ENCODE data around the gene PFKFB3. TPM values are rescaled to one million over a fixed set of nuclear protein-coding genes. Genes with fewer than 3 reads are reported as not detected.

Gene PFKFB3
- total RNA-seq, 1 donor from 2014 or later = 87.7 TPM

- ATAC-seq = no peak
- intact Hi-C loops (cut with DNase I) = no loop called here
Measured at GRCh38 chr10:6215241-6215640, 12.5 kb downstream of the PFKFB3 start.

GRCh38 chr10:6215683-6216484, 13.2 kb downstream of the PFKFB3 start:
- no peak for DNase-seq (ENCODE audit: low spot score)
- intact Hi-C loops (cut with DNase I) = no loop called here
- no peak for ATAC-seq

More at GRCh38 chr10:6215241-6215640, 12.5 kb downstream of the PFKFB3 start:
- DNase-seq (ENCODE audit: low spot score) = no peak

DNA sequence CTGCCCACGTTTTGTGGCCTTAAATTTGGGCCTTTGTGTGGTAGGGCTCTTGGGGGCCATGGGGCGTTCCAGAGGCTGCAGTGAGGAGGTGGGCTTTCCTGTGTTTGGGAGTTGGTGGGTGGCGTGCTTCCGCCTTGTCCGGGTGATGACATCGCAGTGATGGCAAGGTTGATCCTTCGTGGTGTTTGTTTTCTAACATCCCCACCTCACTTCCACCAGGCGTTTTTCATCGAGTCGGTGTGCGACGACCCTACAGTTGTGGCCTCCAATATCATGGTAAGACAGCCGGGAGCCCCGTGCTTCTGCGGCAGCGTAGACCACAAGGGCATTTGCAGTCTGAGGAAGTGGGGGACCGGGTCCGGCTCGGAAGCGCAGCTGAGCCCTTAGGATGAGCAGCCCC, 14.2 kb downstream of the PFKFB3 start:
- DNase-seq (ENCODE audit: low spot score) = no peak
- intact Hi-C loops (cut with DNase I) = no loop called here
- ATAC-seq = no peak

DNA sequence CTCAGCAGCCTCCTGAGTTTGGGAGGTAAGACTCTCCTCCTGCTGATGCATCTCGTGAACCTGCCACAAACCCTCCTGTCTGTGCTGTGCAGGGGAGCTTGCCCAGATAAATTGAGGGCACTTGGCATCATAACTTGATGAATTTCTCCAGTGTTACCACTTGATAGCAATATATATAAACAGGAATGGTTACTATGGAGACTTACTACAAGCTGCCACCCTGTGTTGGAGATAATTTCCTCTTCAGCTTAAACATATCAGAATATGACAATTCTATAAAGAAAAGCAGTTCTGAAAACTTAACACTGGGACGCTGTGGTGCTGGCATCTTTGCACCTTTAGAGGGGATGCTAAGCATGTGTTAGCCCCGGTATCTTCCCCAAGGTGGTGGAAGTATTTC, 14.9 kb downstream of the PFKFB3 start:
- ATAC-seq = no peak
- no peak for DNase-seq (ENCODE audit: low spot score)
- intact Hi-C loops (cut with DNase I) = no loop called here

- intact Hi-C loops (cut with DNase I) = no loop called here
- peak; percentile 18 for ATAC-seq
- DNase-seq (ENCODE audit: low spot score) = no peak
Measured at GRCh38 chr10:6218692-6219493, 16.2 kb downstream of the PFKFB3 start.

DNA sequence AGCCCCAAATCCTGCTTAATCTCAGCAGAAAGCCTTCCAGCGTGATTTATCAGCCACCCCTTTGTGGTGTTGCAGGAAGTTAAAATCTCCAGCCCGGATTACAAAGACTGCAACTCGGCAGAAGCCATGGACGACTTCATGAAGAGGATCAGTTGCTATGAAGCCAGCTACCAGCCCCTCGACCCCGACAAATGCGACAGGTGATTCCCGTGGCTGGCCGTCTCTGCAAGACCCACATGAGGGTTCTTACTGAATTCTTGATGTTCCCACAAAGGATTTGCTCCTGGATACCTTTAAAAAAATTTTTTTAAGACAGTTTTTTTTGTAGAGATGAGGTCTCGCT, 16.7 kb downstream of the PFKFB3 start:
- ATAC-seq (no peak), DNase-seq (ENCODE audit: low spot score) (no peak)
- intact Hi-C loops (cut with DNase I) = no loop called here

- ATAC-seq (no peak), DNase-seq (ENCODE audit: low spot score) (no peak)
- intact Hi-C loops (cut with DNase I) = no loop called here
Measured at GRCh38 chr10:6220418-6221191, 17.9 kb downstream of the PFKFB3 start.

DNA sequence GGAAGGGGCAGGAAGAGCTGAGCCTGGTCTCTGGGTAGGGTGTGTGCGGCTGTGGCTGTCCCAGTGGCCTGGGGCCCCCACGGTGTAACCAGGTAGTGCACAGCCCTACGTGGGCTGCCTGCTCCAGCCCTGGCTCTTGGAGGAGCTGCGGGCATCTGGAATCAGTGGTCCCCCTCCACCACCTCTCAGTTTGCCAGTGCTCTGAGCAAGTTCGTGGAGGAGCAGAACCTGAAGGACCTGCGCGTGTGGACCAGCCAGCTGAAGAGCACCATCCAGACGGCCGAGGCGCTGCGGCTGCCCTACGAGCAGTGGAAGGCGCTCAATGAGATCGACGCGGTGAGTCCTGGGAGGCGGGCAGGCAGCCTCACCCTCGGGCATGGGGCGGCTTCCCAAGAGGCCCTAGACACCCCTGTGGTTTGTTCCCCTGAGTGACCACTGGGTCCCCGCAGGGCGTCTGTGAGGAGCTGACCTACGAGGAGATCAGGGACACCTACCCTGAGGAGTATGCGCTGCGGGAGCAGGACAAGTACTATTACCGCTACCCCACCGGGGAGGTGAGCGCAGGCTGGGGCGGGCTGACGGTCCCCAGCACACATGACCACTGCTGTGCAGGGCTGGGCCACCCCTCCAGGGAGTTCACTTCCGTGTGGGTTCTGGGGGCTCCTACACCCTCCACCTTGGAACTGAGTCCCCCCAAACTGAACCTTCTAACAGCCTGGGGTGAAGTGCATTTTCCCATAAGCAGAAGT, 18.6 kb downstream of the PFKFB3 start:
- no peak for DNase-seq (ENCODE audit: low spot score)
- no peak for ATAC-seq
- intact Hi-C loops (cut with DNase I) = no loop called here

DNA sequence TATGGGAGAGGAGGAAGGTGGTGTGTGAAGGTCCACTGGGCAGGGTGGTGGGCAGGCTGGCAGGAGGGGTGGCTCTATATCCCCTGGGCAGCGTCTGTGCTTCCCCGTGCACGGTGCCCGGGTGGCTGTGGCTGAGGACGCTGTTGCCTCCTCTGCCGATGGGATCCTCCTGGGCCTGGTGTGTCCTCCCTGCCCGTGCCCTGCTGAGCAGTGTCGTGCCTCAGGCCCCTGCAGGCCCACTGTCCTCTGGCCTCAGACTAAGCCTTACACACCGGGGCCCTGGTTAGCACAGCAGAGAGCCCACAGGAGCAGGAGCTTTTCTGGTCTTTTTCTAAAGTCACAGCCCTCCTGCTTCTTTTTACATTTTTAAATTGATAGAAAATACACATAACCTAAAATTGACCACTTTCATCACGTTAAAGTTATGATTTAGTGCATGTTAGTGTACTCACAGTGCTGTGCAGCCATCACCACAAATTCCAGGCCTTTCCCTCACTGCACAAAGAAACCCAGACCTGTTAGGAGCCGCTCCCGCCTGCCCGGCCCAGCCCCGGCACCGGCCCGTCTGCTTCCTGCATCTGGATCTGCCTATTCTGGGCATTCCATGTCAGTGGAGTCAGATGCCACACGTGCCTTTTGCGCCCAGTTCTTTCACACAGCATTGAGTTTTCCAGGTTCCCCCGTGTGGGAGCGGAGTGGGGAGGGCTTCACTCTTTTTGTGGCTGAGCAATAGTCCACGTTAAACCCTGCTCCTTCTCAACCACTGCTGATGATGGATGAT, 19.4 kb downstream of the PFKFB3 start:
- DNase-seq (ENCODE audit: low spot score) (no peak), ATAC-seq (no peak)
- intact Hi-C loops (cut with DNase I) = no loop called here

DNA sequence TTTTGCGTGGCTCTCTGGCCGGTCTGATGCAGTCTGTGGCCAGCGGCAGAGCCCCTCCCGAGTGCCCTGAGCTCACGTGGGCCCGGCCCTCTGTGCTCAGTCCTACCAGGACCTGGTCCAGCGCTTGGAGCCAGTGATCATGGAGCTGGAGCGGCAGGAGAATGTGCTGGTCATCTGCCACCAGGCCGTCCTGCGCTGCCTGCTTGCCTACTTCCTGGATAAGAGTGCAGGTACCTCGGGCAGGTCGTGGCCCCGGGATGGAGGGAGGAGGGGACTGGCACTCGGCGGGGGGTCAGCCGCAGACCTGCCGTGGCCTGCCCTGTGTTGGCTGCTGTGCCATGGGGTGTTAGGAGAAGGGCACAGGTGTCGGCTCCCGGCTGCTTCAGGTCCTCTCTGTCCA, 20.0 kb downstream of the PFKFB3 start:
- ATAC-seq (no peak), DNase-seq (ENCODE audit: low spot score) (no peak)
- intact Hi-C loops (cut with DNase I) = no loop called here

DNA sequence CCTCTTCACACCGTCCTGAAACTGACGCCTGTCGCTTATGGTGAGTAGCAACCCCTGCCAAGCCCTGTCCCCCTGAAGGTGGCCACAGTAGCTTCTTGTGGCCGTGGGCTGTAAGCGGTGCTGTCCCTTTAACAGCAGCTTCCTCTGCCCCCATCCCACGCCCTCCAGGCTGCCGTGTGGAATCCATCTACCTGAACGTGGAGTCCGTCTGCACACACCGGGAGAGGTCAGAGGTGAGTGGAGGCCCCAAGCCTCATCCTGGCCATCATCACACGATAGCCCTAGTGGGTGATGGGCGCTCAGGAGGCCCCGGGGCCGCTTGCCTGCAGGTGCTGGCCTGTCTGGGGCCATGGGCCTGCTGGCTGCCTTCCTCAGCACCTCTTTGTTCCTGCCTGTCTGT, 21.2 kb downstream of the PFKFB3 start:
- intact Hi-C loops (cut with DNase I) = no loop called here
- ATAC-seq (no peak), DNase-seq (ENCODE audit: low spot score) (no peak)

DNA sequence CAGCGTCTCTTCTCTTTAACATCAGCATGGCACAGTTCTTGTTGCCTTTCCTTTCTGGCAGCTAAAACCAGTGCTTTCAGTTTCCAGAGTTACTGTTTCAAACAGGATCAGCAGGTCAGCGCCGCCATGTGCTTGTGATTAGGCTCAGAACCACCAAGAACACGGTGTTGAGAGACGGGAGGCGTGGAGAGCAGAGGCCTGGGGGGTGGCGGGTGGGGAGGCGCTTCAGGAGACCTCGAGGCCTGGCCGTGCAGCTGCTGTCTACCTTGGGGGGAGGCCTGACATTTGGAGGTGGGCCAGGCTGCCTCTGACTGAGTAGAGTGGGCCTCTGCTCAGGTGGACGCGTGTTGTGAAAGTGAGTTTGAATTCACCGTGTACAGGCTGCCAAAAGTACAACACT, 22.0 kb downstream of the PFKFB3 start:
- DNase-seq (ENCODE audit: low spot score) = no peak
- intact Hi-C loops (cut with DNase I) = no loop called here
- ATAC-seq = peak; percentile 50

DNA sequence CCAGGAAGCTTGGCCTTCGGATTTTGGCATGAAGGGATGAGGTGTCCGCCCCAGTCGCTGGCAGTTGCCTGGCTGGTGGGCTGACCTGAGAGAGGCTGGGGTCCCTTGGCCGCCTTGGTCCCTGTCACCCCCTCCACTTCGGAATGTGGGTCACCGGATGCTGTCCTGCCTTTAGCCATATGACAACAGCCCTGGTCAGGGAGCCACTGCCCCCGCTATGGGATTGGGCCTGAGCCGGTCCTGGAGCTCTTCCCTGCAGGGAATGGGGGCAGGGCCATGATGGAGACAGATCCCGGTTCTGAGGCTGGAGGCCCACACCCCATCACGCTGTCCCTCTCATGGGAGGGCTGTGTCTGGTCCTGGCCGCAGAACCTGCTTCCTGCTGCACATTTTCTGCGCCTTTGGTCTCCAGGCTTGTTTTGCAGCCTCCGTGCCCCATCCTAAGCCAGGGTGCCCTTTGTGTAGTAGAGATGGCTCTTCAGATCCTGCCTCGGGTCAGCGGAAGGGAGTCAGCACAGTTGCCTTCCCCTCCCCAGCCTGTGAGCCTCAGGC, 22.6 kb downstream of the PFKFB3 start:
- ATAC-seq (peak; percentile 25), DNase-seq (ENCODE audit: low spot score) (no peak)
- intact Hi-C loops (cut with DNase I) = no loop called here

GRCh38 chr10:6226216-6226615, 23.5 kb downstream of the PFKFB3 start:
- intact Hi-C loops (cut with DNase I) = no loop called here
- ATAC-seq = no peak
- DNase-seq (ENCODE audit: low spot score) = no peak

DNA sequence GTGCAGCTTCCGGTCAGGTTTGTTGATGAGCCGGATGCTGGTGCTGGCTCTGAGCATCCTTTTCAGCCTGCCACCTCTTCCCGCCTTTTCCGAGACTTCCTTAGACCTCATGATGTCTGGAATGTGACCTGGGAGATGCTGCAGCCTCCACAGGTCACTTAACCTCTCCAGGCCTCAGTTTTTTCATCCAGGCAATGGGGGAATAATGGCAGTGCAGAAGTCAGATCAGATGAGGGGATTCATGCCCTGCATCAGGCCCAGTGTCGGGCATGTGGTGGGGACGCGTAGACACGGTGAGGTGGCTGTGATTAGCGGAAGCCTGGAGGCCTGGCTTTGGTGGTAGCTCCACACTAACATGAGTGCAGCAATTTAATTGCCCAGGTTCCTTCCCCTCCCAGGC, 24.6 kb downstream of the PFKFB3 start:
- intact Hi-C loops (cut with DNase I) = no loop called here
- ATAC-seq (no peak), DNase-seq (ENCODE audit: low spot score) (no peak)

DNA sequence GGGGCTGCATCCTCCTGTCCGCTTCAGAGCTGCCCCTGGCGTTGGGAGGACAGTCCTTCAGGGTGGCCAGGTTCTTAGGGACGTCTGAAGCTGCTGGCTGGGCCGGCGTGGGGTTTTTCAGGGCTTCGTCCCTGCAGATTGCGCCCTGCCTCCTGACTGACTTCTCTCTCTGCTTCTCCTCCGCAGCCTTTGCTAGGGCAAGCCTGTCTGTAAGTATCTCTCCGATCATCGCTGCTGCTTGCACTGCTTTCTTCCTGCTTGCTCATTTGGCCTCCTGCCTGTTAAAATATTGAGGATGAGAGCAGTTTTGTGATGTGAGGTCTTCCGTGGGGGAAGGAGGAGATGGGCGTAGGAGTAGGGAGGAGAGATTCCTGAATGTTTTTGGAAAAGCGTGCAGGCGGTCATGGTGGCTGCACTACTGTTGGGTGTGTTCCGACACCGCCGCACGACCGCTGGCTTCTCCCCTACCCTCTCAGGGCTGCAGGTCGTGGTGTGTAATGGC, 25.3 kb downstream of the PFKFB3 start:
- no peak for DNase-seq (ENCODE audit: low spot score)
- intact Hi-C loops (cut with DNase I) = no loop called here
- peak; percentile 51 for ATAC-seq

DNA sequence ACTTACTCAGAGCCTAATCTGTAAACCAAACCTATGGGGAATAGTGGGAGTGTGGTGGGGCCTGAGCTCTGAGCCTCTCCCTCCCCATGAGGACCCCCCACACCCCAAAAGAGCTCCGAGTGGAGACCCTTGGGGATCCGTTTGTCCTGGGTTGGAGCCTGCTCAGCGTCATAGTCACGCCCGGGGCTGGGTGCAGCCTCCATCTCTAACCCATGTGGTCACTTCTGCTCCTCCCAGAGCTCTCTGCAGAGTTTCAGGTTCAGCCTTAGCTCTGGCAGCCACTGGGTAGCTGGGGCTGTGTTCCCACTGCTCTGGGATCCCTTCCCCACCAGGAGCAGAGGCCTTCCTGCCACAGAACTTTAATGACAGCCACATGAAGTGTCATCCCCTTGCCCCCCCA, 25.9 kb downstream of the PFKFB3 start:
- DNase-seq (ENCODE audit: low spot score) (no peak), ATAC-seq (peak; percentile 70)
- intact Hi-C loops (cut with DNase I) = no loop called here

DNA sequence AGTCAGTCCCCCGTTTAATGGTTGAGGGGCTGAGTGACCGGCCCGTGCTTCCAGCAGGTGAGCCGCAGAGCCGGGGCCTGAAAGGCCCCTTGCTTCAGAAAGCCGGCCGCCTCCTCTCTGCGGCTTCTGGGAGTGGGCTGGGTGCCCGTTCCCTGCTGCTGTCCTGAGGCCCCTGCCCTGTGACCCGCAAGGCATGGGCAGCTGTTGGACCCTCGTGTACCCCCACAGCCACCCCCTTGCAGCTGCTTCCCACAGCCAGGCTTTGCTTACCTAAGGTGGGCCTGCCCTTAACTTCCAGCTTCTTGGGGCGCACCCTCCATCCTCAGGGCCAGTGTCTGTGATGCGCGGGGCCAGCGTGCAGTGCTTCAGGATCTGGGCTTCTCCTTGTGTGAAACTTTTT, 26.6 kb downstream of the PFKFB3 start:
- intact Hi-C loops (cut with DNase I) = no loop called here

More for the DNA sequence above, 26.6 kb downstream of the PFKFB3 start:
- DNase-seq (ENCODE audit: low spot score) = no peak
- ATAC-seq = no peak
